H54 (cell line): ENCODE results near the gene CSMD2.

Experiments used
- DNase-seq: peaks from one replicate; pipeline ENCODE4 v3.0.0; 2011; ENCODE audit warnings: low spot score, mixed read lengths; ENCODE audit not compliant: insufficient read length
- FAIRE-seq: peaks from 3 replicates; lab custom pipeline; 2011; peaks lifted over from hg19 to GRCh38; lab: Jason Lieb, UNC
- POLR2A ChIP-seq: IDR thresholded peaks from 2 replicates; pipeline ENCODE4 v1.6.1; 2011; ENCODE audit warnings: low read depth, mild to moderate bottlenecking, low read length

Gene CSMD2

GRCh38 chr1:33599516-33600115 is 565.4 kb downstream of the CSMD2 start:
- no peak for DNase-seq
- no peak for TF ChIP-seq POLR2A
- no peak for FAIRE-seq

GRCh38 chr1:33588726-33589125 is 576.3 kb downstream of the CSMD2 start:
- TF ChIP-seq POLR2A: no peak
- DNase-seq (no peak), FAIRE-seq (no peak)

- TF ChIP-seq POLR2A: no peak
- DNase-seq (no peak), FAIRE-seq (no peak)
These were observed 578.2 kb downstream of the CSMD2 start for GRCh38 chr1:33586795-33587194.

- no peak for TF ChIP-seq POLR2A
- DNase-seq (peak; percentile 35), FAIRE-seq (no peak)
These were observed 578.9 kb downstream of the CSMD2 start for GRCh38 chr1:33586106-33586505.

GRCh38 chr1:33583567-33583966 is 581.5 kb downstream of the CSMD2 start:
- FAIRE-seq (no peak), DNase-seq (no peak)
- no peak for TF ChIP-seq POLR2A

- FAIRE-seq (no peak), DNase-seq (no peak)
- TF ChIP-seq POLR2A: no peak
These were observed 586.2 kb downstream of the CSMD2 start for GRCh38 chr1:33578557-33579448.

- no peak for TF ChIP-seq POLR2A
- no peak for FAIRE-seq
- DNase-seq: no peak
These were observed 587.4 kb downstream of the CSMD2 start for GRCh38 chr1:33577663-33578062.

GRCh38 chr1:33576821-33577599 is 588.0 kb downstream of the CSMD2 start:
- DNase-seq (no peak), FAIRE-seq (no peak)
- TF ChIP-seq POLR2A: no peak

GRCh38 chr1:33575324-33575879 is 589.6 kb downstream of the CSMD2 start:
- FAIRE-seq: no peak
- TF ChIP-seq POLR2A: no peak
- no peak for DNase-seq

GRCh38 chr1:33573661-33574060 is 591.4 kb downstream of the CSMD2 start:
- no peak for FAIRE-seq
- DNase-seq: no peak

GRCh38 chr1:33572387-33572786 is 592.6 kb downstream of the CSMD2 start:
- FAIRE-seq (no peak), DNase-seq (no peak)
- TF ChIP-seq POLR2A: no peak

More at GRCh38 chr1:33573661-33574060, 591.4 kb downstream of the CSMD2 start:
- TF ChIP-seq POLR2A: no peak

- no peak for TF ChIP-seq POLR2A
These were observed 595.7 kb downstream of the CSMD2 start for GRCh38 chr1:33569331-33569730.

GRCh38 chr1:33563699-33564098 is 601.3 kb downstream of the CSMD2 start:
- FAIRE-seq: no peak
- no peak for DNase-seq
- TF ChIP-seq POLR2A: no peak

More at GRCh38 chr1:33569331-33569730, 595.7 kb downstream of the CSMD2 start:
- DNase-seq: no peak
- FAIRE-seq: no peak

GRCh38 chr1:33562563-33562962 is 602.5 kb downstream of the CSMD2 start:
- DNase-seq (no peak), FAIRE-seq (no peak)
- TF ChIP-seq POLR2A: no peak

- no peak for TF ChIP-seq POLR2A
- DNase-seq: no peak
- no peak for FAIRE-seq
These were observed 603.5 kb downstream of the CSMD2 start for GRCh38 chr1:33561576-33561975.
